Type B pancreatic cell (in vitro differentiated cells): ENCODE data around the gene PACC1. TPM values are rescaled to one million over a fixed set of nuclear protein-coding genes. Genes with fewer than 3 reads are reported as not detected.

ENCODE experiments used
- DNase-seq: peaks from one replicate; pipeline ENCODE4 v3.0.0; 2021; ENCODE audit warnings: mixed read lengths; ENCODE audit not compliant: unreplicated experiment; ENCODE audit errors: extremely low spot score
- H3K27ac Mint-ChIP-seq: 2 replicates; pipeline ENCODE4 v1.8.0; 2021; ENCODE audit warnings: mild to moderate bottlenecking, mixed read lengths
- H3K27me3 Mint-ChIP-seq: 2 replicates; pipeline ENCODE4 v1.8.0; 2021; ENCODE audit warnings: mixed read lengths
- H3K36me3 Mint-ChIP-seq: 2 replicates; pipeline ENCODE4 v1.8.0; 2021; ENCODE audit warnings: mixed read lengths
- H3K4me1 Mint-ChIP-seq: one replicate; pipeline ENCODE4 v1.8.0; 2021; ENCODE audit warnings: mixed read lengths; ENCODE audit not compliant: unreplicated experiment
- H3K4me3 Mint-ChIP-seq: 2 replicates; pipeline ENCODE4 v1.8.0; 2021; ENCODE audit warnings: mild to moderate bottlenecking, mixed read lengths
- H3K9me3 Mint-ChIP-seq: 2 replicates; pipeline ENCODE4 v1.8.0; 2021; ENCODE audit warnings: mixed read lengths
- total RNA-seq: library from RNA; stranded (reverse); gene quantifications from 2 replicates; pipeline ENCODE4 v1.2.1, GENCODE V29; 2021; ENCODE audit warnings: low replicate concordance
- TF ChIP-seq, protein P1 (sequence below): fragments of 200-600 bp; sonication (generic); conservative IDR thresholded peaks from 2 replicates; pipeline ENCODE4 v1.5.0; 2021; ENCODE audit warnings: antibody characterized with exemption, mild to moderate bottlenecking

The PACC1 gene
- total RNA-seq, 1 donor from 2014 or later, result 20.4 TPM

- TF ChIP-seq, protein P1, sequence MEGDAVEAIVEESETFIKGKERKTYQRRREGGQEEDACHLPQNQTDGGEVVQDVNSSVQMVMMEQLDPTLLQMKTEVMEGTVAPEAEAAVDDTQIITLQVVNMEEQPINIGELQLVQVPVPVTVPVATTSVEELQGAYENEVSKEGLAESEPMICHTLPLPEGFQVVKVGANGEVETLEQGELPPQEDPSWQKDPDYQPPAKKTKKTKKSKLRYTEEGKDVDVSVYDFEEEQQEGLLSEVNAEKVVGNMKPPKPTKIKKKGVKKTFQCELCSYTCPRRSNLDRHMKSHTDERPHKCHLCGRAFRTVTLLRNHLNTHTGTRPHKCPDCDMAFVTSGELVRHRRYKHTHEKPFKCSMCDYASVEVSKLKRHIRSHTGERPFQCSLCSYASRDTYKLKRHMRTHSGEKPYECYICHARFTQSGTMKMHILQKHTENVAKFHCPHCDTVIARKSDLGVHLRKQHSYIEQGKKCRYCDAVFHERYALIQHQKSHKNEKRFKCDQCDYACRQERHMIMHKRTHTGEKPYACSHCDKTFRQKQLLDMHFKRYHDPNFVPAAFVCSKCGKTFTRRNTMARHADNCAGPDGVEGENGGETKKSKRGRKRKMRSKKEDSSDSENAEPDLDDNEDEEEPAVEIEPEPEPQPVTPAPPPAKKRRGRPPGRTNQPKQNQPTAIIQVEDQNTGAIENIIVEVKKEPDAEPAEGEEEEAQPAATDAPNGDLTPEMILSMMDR, result no peak
- Mint-ChIP-seq H3K27ac (no peak overlapping the region), H3K4me1 (peaks cover 13% of the 10 kb centered on the region), H3K36me3 (no peaks in the 10 kb centered on the region), H3K9me3 (no peaks in the 10 kb centered on the region), H3K27me3 (no peaks in the 10 kb centered on the region), H3K4me3 (no peak overlapping the region)
- DNase-seq, result no peak
Measured at GRCh38 chr1:212458817-212459216, 44.1 kb upstream of the PACC1 start.

- H3K9me3 Mint-ChIP-seq, result no peaks in the 10 kb centered on the region
- H3K36me3 Mint-ChIP-seq, result no peaks in the 10 kb centered on the region
- H3K27ac Mint-ChIP-seq, result no peak overlapping the region
- H3K27me3 Mint-ChIP-seq, result no peaks in the 10 kb centered on the region
- no peak overlapping the region for H3K4me3 Mint-ChIP-seq
- H3K4me1 Mint-ChIP-seq, result peaks cover 4% of the 10 kb centered on the region
- no peak for DNase-seq
- TF ChIP-seq, protein P1, result peak; percentile 74
Measured at GRCh38 chr1:212457740-212458338, 43.2 kb upstream of the PACC1 start.

DNA sequence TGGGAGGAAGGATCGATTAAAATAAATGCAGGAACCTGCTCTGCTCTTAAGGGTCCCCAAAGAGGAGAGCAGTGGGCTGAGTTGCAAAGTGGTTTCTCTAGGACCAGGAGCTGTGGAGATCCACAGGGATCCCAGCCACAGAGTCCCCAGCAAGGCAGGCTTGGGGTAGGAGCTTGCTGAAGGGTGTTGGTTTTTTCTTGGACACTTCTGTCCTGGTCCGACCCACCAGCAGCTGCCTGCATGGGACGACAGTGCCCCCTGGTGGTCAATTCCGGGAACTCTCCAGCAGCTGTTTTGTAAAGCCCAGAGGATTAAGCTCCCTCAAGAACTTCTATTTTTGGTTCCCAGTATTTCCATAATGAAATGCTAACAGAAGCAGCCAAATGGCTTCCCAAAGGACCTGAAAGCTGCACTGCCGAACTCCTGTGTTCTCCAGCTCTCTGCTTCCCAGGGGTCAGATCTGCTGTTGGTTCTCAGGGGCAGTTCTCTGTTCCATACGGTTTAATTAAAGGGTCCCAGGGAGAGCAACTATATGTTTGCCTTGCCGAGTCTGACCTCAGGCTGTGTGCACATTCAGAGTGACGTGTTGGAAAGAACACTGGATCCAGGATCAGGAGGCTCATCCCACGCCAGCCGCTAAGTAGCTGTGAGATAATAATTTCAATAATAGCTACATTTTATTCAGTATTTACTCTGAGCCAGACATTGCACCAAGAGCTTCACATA is 41.3 kb upstream of the PACC1 start:
- no peak overlapping the region for H3K4me3 Mint-ChIP-seq
- TF ChIP-seq, protein P1, result peak; percentile 98
- H3K9me3 Mint-ChIP-seq, result no peaks in the 10 kb centered on the region
- no peak overlapping the region for H3K27ac Mint-ChIP-seq
- H3K4me1 Mint-ChIP-seq, result peaks cover 10% of the 10 kb centered on the region
- H3K27me3 Mint-ChIP-seq, result no peaks in the 10 kb centered on the region
- no peaks in the 10 kb centered on the region for H3K36me3 Mint-ChIP-seq
- DNase-seq, result peak; percentile 90

GRCh38 chr1:212455401-212455800 is 40.7 kb upstream of the PACC1 start:
- Mint-ChIP-seq H3K36me3 (no peaks in the 10 kb centered on the region), H3K27me3 (no peaks in the 10 kb centered on the region), H3K9me3 (no peaks in the 10 kb centered on the region), H3K4me3 (no peak overlapping the region), H3K27ac (no peak overlapping the region), H3K4me1 (peaks cover 10% of the 10 kb centered on the region)
- TF ChIP-seq, protein P1, result no peak
- DNase-seq, result no peak

DNA sequence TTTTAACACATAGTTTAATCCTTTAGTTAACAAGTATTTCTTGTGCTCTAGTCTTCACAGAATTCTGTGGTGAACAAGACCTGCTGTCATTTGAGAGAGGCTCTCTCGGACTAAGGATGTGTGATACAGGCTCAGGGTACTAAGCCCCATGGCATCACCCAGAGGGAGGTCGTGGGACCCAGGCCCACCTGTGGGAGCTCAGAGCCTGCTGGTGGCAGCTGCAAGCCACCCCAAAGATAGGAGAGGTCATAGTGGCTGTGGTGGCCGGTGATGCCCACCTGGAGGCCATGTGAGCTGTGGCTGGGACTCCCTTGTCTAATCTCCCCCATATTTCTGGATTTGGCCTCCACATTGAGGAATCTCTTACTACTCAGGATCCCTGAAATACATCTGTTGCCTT is 40.1 kb upstream of the PACC1 start:
- Mint-ChIP-seq H3K4me1 (peaks cover 10% of the 10 kb centered on the region), H3K4me3 (no peak overlapping the region), H3K27ac (no peak overlapping the region), H3K36me3 (no peaks in the 10 kb centered on the region), H3K9me3 (no peaks in the 10 kb centered on the region), H3K27me3 (no peaks in the 10 kb centered on the region)
- no peak for DNase-seq
- TF ChIP-seq, protein P1, result no peak
